SU-DHL-6 (cell line): Measurements from ENCODE around the gene ALOX5.

ENCODE experiments used
- H2AFZ ChIP-seq: fragments of 200-600 bp; sonication (generic); 2 replicates; pipeline ENCODE4 v1.6.1; 2014; ENCODE audit warnings: low read depth, mild to moderate bottlenecking, moderate library complexity, mixed read lengths, antibody characterized with exemption, low read length; ENCODE audit not compliant: severe bottlenecking
- H3F3A ChIP-seq: fragments of 200-600 bp; shearing (Covaris generic); 2 replicates; pipeline ENCODE4 v1.6.0; 2016; ENCODE audit warnings: antibody characterized with exemption, mild to moderate bottlenecking; ENCODE audit not compliant: insufficient read depth
- H3K27ac ChIP-seq: fragments of 200-600 bp; sonication (generic); 2 replicates; pipeline ENCODE4 v1.5.1; 2016; ENCODE audit warnings: low read depth, mild to moderate bottlenecking, low read length, moderate library complexity, mixed read lengths
- H3K27me3 ChIP-seq: fragments of 200-600 bp; sonication (generic), shearing (Covaris generic); 2 replicates; pipeline ENCODE4 v1.6.0; 2014; ENCODE audit warnings: mild to moderate bottlenecking, low read length
- H3K36me3 ChIP-seq: fragments of 200-600 bp; sonication (generic); 2 replicates; pipeline ENCODE4 v1.6.1; 2014; ENCODE audit warnings: mild to moderate bottlenecking, low read length, mixed read lengths
- H3K4me2 ChIP-seq: fragments of 300-600, 200-600 bp; shearing (Covaris generic), sonication (generic); 2 replicates; pipeline ENCODE4 v1.6.0; 2014; ENCODE audit warnings: low read length, low read depth, mild to moderate bottlenecking; ENCODE audit not compliant: poor library complexity, severe bottlenecking
- H3K4me3 ChIP-seq: fragments of 200-600 bp; sonication (generic); 2 replicates; pipeline ENCODE4 v1.5.1; 2014; ENCODE audit warnings: antibody characterized with exemption, low read length, mild to moderate bottlenecking, mixed read lengths; ENCODE audit not compliant: insufficient read depth, poor library complexity, severe bottlenecking
- H3K79me2 ChIP-seq: fragments of 200-600 bp; sonication (generic); 2 replicates; pipeline ENCODE4 v1.6.1; 2014; ENCODE audit warnings: mild to moderate bottlenecking, low read length, moderate library complexity; ENCODE audit not compliant: insufficient read depth
- H3K9ac ChIP-seq: fragments of 200-600 bp; sonication (generic); 2 replicates; pipeline ENCODE4 v1.7.0; 2014; ENCODE audit warnings: mild to moderate bottlenecking, low read length
- H3K9me2 ChIP-seq: fragments of 200-600 bp; sonication (generic); replicated peaks from 2 replicates; pipeline ENCODE4 v1.6.1; 2014; ENCODE audit warnings: low read length; ENCODE audit not compliant: insufficient read depth
- H3K9me3 ChIP-seq: fragments of 200-600 bp; sonication (generic); 2 replicates; pipeline ENCODE4 v1.6.1; 2014; ENCODE audit warnings: low read length, mixed read lengths; ENCODE audit not compliant: insufficient read depth
- H4K20me1 ChIP-seq: fragments of 200-600 bp; sonication (generic); 2 replicates; pipeline ENCODE4 v1.6.1; 2014; ENCODE audit warnings: low read depth, mild to moderate bottlenecking, antibody characterized with exemption, low read length, moderate library complexity, mixed read lengths
- EZH2phosphoT487 ChIP-seq: fragments of 200-600 bp; sonication (generic), shearing (Covaris generic); conservative IDR thresholded peaks from 2 replicates; pipeline ENCODE4 v1.6.1; 2018; ENCODE audit warnings: mild to moderate bottlenecking, antibody characterized with exemption, low read length, moderate library complexity, mixed read lengths
- TF ChIP-seq, protein P1 (sequence below): fragments of 200-600 bp; sonication (generic); IDR thresholded peaks from one replicate; pipeline ENCODE4 v1.5.1; 2017; ENCODE audit warnings: antibody characterized with exemption, mild to moderate bottlenecking, low read length, moderate library complexity; ENCODE audit not compliant: insufficient read depth, poor library complexity, severe bottlenecking

Gene ALOX5

DNA sequence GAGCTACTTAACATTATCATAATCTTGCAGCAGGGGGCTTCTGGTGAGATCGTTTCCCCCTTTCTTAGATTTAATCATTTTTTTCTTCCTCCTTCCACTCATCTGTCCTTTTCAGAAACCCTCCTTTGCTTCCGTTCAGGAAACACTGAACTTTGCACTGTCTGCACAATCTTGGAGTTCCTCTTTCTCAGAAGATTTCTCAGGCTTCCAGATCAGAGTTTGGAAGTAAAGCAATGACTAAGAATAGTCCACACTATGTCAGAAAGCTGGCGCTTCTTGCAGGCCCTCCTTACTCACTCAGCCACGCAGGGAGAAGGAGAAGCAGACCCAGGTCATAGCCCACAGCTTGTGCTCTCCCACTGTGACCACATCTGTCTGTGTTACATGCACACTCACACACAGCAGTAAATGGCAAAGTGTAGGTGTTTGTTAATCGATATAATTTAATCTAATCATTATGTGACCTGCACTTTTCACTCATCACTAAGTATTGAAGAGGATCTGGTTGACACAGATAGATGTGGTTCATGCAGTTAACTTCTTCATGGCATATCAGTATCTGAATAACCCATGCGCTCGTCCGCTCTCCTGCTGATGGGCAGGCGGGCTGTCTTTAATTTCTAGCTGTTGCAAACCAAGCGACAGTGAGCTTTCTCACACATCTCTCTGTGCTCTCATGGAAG is 30.2 kb downstream of the ALOX5 start:
- no peak for TF ChIP-seq EZH2phosphoT487
- TF ChIP-seq, protein P1, sequence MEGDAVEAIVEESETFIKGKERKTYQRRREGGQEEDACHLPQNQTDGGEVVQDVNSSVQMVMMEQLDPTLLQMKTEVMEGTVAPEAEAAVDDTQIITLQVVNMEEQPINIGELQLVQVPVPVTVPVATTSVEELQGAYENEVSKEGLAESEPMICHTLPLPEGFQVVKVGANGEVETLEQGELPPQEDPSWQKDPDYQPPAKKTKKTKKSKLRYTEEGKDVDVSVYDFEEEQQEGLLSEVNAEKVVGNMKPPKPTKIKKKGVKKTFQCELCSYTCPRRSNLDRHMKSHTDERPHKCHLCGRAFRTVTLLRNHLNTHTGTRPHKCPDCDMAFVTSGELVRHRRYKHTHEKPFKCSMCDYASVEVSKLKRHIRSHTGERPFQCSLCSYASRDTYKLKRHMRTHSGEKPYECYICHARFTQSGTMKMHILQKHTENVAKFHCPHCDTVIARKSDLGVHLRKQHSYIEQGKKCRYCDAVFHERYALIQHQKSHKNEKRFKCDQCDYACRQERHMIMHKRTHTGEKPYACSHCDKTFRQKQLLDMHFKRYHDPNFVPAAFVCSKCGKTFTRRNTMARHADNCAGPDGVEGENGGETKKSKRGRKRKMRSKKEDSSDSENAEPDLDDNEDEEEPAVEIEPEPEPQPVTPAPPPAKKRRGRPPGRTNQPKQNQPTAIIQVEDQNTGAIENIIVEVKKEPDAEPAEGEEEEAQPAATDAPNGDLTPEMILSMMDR = no peak
- Histone ChIP-seq H3K36me3 (peaks cover 40% of the 10 kb centered on the region), H3K79me2 (peaks cover 80% of the 10 kb centered on the region)

DNA sequence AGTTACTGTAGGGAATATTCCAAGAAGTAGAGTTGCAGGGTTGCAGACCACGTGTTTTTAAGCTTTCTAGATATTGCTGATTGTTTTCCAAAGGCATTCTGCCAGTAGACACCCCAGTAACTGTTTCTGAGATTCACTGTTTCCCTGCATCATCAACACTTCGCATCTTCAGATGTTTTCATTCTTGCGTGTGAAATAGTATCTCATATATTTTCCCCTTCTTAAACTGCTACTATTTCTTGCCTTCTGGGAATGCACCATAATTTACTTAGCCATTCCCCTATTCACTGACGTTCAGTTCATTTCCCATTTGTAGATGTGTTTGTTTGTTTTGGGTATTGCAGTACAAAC is 30.7 kb downstream of the ALOX5 start:
- Histone ChIP-seq H2AFZ (no peak overlapping the region), H3F3A (0 out of 2 replicates have a peak, but pooled peaks cover 3% of the 10 kb centered on the region), H3K79me2 (peaks cover 78% of the 10 kb centered on the region), H3K4me3 (no peak overlapping the region), H3K27ac (no peak overlapping the region), H3K9me3 (no peaks in the 10 kb centered on the region), H3K9me2 (no peaks in the 10 kb centered on the region), H3K9ac (no peak overlapping the region), H3K27me3 (no peaks in the 10 kb centered on the region), H3K4me2 (no peak overlapping the region), H4K20me1 (no peaks in the 10 kb centered on the region; the same call in 1 of the 2 replicates), H3K36me3 (peaks cover 35% of the 10 kb centered on the region)
- TF ChIP-seq EZH2phosphoT487 = no peak
- TF ChIP-seq, protein P1 = no peak

More for the DNA sequence above, 30.2 kb downstream of the ALOX5 start:
- Histone ChIP-seq H3K9me3 (no peaks in the 10 kb centered on the region), H3K9ac (no peak overlapping the region), H4K20me1 (peaks cover 1% of the 10 kb centered on the region), H3K9me2 (no peaks in the 10 kb centered on the region), H3K27ac (no peak overlapping the region), H3K4me2 (no peak overlapping the region), H3F3A (0 out of 2 replicates have a peak, but pooled peaks cover 3% of the 10 kb centered on the region), H2AFZ (no peak overlapping the region), H3K27me3 (no peaks in the 10 kb centered on the region), H3K4me3 (no peak overlapping the region)

DNA sequence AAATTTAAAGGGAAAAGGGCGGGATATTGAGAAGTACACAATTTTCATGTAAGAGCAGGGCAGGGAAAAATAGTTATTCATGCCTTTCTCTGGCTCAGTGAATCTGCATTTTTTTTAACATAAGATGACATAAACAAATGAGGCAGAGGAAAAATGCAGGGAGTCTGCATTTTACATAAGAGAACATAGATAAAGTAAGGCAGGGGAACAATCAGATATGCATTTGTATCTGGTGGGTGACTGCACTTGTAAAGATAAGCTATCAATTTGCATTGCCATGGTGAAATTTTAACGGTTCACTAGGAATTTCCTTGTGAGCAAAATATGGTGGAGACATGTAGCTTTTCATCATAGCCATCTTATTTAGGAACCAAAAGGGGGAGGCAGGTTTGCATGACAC is 33.5 kb downstream of the ALOX5 start:
- H4K20me1 ChIP-seq = no peaks in the 10 kb centered on the region; the same call in 1 of the 2 replicates
- H3K9ac ChIP-seq = no peak overlapping the region
- no peak overlapping the region for H3K4me2 ChIP-seq
- H3K79me2 ChIP-seq = peaks cover 71% of the 10 kb centered on the region
- no peak overlapping the region for H3K4me3 ChIP-seq
- H2AFZ ChIP-seq = no peak overlapping the region
- H3K9me3 ChIP-seq = no peaks in the 10 kb centered on the region
- no peaks in the 10 kb centered on the region for H3F3A ChIP-seq
- no peak overlapping the region for H3K27ac ChIP-seq
- H3K9me2 ChIP-seq = no peaks in the 10 kb centered on the region
- H3K36me3 ChIP-seq = peaks cover 40% of the 10 kb centered on the region
- TF ChIP-seq, protein P1 = no peak
- no peak for TF ChIP-seq EZH2phosphoT487
- H3K27me3 ChIP-seq = no peaks in the 10 kb centered on the region
